GM18498 (cell line): Measurements from ENCODE around the gene G6PC3.

Experiments
- ATAC-seq: cut with Tn5 transposase; IDR thresholded peaks from one replicate; pipeline ENCODE4 v1.9.1; 2021; ENCODE audit warnings: mild to moderate bottlenecking, moderate library complexity; ENCODE audit not compliant: unreplicated experiment

The G6PC3 gene

DNA sequence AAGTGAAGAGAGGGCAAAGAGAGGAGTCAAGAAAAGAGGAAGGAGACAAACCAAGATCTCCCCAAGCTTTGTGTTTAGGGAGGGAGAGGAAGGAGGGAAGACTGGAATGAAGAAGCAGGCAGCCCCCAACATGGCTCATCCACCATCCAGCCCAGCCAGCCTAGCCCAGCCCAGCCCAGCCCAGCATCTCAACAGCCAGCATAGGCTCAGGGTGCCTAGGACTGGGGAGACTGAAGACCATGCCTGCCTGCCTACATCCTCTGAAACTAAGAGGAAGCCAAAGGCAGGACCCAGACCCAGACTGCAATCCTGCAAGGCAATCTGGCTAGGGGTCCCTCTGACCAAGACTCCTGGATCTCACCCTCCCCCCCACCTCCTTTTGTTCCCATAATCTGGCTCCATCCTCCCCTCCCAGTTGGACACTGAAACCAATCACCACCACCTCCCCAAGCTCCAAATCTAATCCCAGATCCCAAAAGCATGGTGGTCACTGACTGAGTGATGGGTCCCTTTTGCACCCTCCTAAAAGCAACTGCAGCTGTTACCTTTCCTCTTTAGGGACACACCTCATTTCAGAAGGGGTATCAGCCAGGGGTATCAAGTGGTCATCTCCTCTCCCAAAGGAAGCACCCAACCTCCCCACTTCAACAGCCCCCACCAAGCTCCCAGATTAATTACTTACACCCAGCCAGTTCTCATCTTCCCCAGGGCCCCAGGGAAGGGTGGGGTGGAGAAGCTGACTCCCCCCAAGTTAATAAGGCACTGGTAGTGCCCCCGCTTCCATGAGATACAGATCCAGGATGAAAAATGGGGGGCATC is 51.7 kb downstream of the G6PC3 start:
- no peak for ATAC-seq

DNA sequence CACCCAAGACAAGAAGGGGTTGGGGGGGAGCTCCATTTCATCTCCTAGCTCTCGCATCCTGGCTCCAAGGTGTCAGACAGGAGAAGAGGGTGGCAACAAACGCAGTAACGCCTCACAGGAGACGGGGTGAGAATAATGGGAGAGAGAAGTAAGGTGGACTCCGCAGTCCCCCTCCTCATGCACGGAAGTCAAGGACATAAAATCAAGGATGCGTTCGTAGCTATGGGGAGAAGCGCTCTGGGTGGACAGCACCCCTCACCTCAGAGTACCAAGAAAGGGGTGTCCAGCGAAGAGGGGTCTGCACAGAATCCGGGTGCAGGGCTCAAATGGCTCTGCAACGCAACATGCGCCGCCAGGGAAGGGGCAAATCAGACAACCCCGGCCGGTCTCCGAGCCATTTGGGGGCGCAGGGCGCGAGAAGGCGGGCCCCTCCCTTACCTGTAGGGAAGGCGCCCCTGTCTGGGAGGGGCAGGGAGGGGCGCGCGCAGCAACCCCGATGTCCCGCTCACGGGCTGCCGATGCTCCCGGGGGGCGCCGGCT is 52.4 kb downstream of the G6PC3 start:
- ATAC-seq, result peak; percentile 33

DNA sequence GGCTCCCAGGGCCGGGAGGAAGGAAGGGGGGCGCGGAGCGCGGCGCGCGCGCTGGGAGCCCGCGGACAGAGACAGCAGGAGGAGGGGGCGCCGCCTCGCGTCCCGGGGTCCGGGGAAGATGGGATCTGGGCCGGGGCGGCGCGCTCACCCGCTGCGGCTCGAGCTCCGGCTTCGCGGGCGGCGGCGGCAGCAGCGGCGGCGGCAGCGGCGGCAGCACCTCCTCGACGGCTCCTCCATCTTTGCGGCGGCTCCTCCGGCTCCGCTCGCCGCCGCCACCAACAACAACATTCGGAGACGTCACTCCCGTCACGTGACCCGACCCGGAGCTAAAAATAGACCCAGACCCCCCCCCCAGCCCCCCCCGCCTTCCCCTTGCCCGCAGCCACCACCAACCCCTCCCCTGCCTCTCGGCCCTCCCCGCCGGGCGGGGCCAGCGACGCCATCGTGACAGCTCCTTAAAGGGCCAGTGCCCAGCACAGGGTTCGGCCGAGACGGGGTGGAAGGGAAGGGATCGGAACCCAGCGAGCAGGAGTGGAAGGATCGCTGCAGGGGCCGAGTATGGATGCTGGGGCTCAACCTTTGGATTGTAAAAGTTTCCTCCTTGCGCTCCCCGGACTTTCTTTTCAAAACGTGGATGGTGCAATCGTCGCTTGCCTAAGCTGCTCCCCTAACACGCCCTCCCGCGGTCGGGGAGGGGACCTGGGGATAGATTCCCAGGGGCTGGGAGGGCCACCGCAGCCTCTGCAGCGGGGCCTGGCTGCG is 53.0 kb downstream of the G6PC3 start, which contains the start of gene HDAC5:
HDAC5 (minus strand) TSS at position 286 of the 762 bp plus-strand sequence. CDS start 6,126 bp downstream, outside the sequence.
- peak; percentile 90 for ATAC-seq

DNA sequence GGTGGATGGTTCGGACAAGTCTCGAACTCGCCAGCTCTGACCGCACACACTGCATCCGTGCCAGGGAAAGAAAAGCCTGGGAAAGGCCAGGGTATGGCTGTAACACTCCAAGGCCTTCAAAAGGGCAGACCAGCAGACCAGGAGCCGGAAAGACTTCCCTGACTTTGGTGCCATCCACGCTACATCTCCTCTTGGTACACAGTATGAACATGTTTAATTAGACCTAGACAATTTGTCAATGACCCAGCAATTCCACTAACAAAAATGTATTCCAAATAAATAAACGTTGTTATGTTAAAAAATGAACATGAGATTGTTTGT is 53.5 kb downstream of the G6PC3 start:
- no peak for ATAC-seq
